HepG2 (cell line): Measurements from ENCODE around the gene CIAPIN1. TPM values are rescaled to one million over a fixed set of nuclear protein-coding genes. Genes with fewer than 3 reads are reported as not detected.

Experiments used
- CREM ChIP-seq, 2 experiments: sonication (generic) in 1 of 2; formaldehyde crosslinking in 1 of 2; IDR thresholded peaks; 2 replicates each; pipeline versions ENCODE4 v1.4.0 to v1.6.1; 2016 to 2020; ENCODE audit warnings: antibody characterized with exemption in 1 of 2, mild to moderate bottlenecking in 1 of 2, missing genetic modification reagents in 1 of 2
- MEIS1 ChIP-seq: sonication (generic); formaldehyde crosslinking; IDR thresholded peaks from 2 replicates; pipeline ENCODE4 v1.9.0; 2021; ENCODE audit warnings: mild to moderate bottlenecking, missing genetic modification reagents, moderate library complexity, borderline replicate concordance
- NFYC ChIP-seq: IDR thresholded peaks from 2 replicates; pipeline ENCODE4 v1.6.1; 2016; ENCODE audit warnings: missing genetic modification reagents, missing compliant biosample characterization
- NONO ChIP-seq, 2 experiments: fragments of 450-650 bp in 1 of 2; sonication (generic) in 1 of 2; formaldehyde crosslinking in 1 of 2; IDR thresholded peaks in 1 of 2; conservative IDR thresholded peaks in 1 of 2; 2 replicates each; pipeline versions ENCODE4 v1.6.1 to v1.8.0; 2017 to 2022; ENCODE audit warnings: mild to moderate bottlenecking in 1 of 2, missing genetic modification reagents in 1 of 2, moderate library complexity in 1 of 2
- POGZ ChIP-seq: sonication (generic); formaldehyde crosslinking; IDR thresholded peaks from 2 replicates; pipeline ENCODE4 v1.4.0; 2020; ENCODE audit warnings: mild to moderate bottlenecking, missing genetic modification reagents
- RBM39 ChIP-seq: fragments of 200-400 bp; formaldehyde crosslinking; IDR thresholded peaks from one replicate; pipeline ENCODE4 v1.6.1; 2018; ENCODE audit warnings: antibody characterized with exemption, mild to moderate bottlenecking, low read depth, low read length; ENCODE audit not compliant: poor library complexity, severe bottlenecking
- RFX3 ChIP-seq: IDR thresholded peaks from 2 replicates; pipeline ENCODE4 v1.6.1; 2016; ENCODE audit warnings: missing biosample characterization, missing genetic modification reagents
- SOX13 ChIP-seq, 3 experiments: fragments of 450-650 bp in 1 of 3; sonication (generic) in 1 of 3; formaldehyde crosslinking in 1 of 3; IDR thresholded peaks in 2 of 3; conservative IDR thresholded peaks in 1 of 3; 2 replicates each; pipeline versions ENCODE4 v1.5.0 to v1.6.1; 2016 to 2020; ENCODE audit warnings: antibody characterized with exemption in 1 of 3, mild to moderate bottlenecking in 1 of 3, missing compliant biosample characterization in 1 of 3, missing genetic modification reagents in 1 of 3, moderate library complexity in 1 of 3
- ZKSCAN5 ChIP-seq: sonication (generic); formaldehyde crosslinking; IDR thresholded peaks from 2 replicates; pipeline ENCODE4 v1.5.1; 2020; ENCODE audit warnings: mild to moderate bottlenecking, missing genetic modification reagents
- ZMAT3 ChIP-seq: sonication (generic); formaldehyde crosslinking; conservative IDR thresholded peaks from 2 replicates; pipeline ENCODE4 v1.7.0; 2021; ENCODE audit warnings: missing genetic modification reagents
- ZNF282 ChIP-seq: fragments of 450-650 bp; IDR thresholded peaks from 2 replicates; pipeline ENCODE4 v1.6.1; 2018; ENCODE audit not compliant: partially characterized antibody
- ZNF530 ChIP-seq: sonication (generic); formaldehyde crosslinking; IDR thresholded peaks from 2 replicates; pipeline ENCODE4 v1.5.0; 2020; ENCODE audit warnings: low read depth, mild to moderate bottlenecking, missing genetic modification reagents
- ZNF567 ChIP-seq: sonication (generic); formaldehyde crosslinking; IDR thresholded peaks from 2 replicates; pipeline ENCODE4 v1.8.1; 2023; ENCODE audit warnings: mild to moderate bottlenecking, missing genetic modification reagents, borderline replicate concordance
- ZNF614 ChIP-seq: IDR thresholded peaks from 2 replicates; pipeline ENCODE4 v1.6.1; 2018; ENCODE audit warnings: missing biosample characterization, missing genetic modification reagents, inconsistent platforms, borderline replicate concordance
- polyA plus RNA-seq, 8 experiments: library from polyadenylated mRNA; depleted of rRNA in 3 of 8; stranded (reverse) in 7 of 8; unstranded in 1 of 8; fragments of >200 nt; fragmentation: Illumina TruSeq in 4 of 8; extraction: Trizol in 4 of 8; gene quantifications; 2 replicates each; pipeline versions ENCODE4 v1.2.1 to v1.2.3, GENCODE V29; 2011 to 2016; ENCODE audit warnings: low read depth in 4 of 8, missing spikeins in 1 of 8, mixed read lengths in 1 of 8; ENCODE audit not compliant: insufficient read depth in 1 of 8
- total RNA-seq, 5 experiments: library from RNA; depleted of rRNA; stranded (reverse); fragments of >200 nt; fragmentation: Illumina TruSeq; extraction: Trizol; gene quantifications; 2 replicates each; pipeline ENCODE4 v1.2.3, GENCODE V29; 2016; ENCODE audit warnings: low read depth in 1 of 5
- TF ChIP-seq, protein P1 (sequence below): IDR thresholded peaks from 2 replicates; pipeline ENCODE4 v1.6.1; 2016; ENCODE audit warnings: missing genetic modification reagents, missing compliant biosample characterization
- TF ChIP-seq, protein P2 (sequence below): sonication (generic); formaldehyde crosslinking; conservative IDR thresholded peaks from 2 replicates; pipeline ENCODE4 v1.8.1; 2023; ENCODE audit warnings: missing genetic modification reagents
- TF ChIP-seq, protein P3 (sequence below): sonication (generic); formaldehyde crosslinking; IDR thresholded peaks from 2 replicates; pipeline ENCODE4 v1.9.0; 2022; ENCODE audit warnings: missing genetic modification reagents, mild to moderate bottlenecking, borderline replicate concordance
- TF ChIP-seq, protein P4 (sequence below): sonication (generic); formaldehyde crosslinking; IDR thresholded peaks from 2 replicates; pipeline ENCODE4 v1.5.1; 2020; ENCODE audit warnings: missing genetic modification reagents, mild to moderate bottlenecking, borderline replicate concordance

CIAPIN1 gene
- total and polyA plus RNA-seq, 2 of the 13 experiments (the other 11 are each of a cell fraction or from before 2014, with no cell fraction given) = 69.3 to 89.7 TPM

DNA sequence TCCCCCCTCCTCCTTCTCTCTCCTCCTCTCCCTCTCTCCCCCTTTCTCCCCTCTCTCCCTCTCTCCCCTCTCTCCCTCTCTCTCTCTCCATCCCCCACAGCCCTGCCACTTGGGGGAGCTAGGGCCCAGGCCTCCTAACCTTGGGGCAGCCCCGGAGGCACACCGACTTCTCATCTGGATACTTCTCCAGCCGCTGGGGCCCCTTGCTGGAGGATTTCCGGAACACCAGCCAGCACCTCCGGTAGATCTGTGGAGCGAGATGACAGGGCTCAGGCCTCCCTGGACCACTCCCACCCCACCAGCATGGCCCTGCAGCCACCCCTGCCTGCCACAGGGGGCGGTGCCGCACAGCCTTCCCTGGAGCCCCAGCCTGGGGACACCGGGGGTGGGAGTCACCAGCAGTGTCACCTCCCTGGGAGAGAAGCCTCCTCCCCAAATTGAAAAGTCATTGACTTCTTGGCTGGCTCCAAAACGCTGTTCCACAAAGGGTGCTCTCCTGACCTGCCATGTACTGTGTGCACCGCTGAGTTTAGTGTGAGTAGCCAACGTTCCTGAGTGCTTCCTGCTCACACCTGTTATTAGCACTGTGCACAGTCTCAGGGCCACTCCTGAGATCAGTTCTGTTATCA, 28.6 kb upstream of the CIAPIN1 start (continued):
- peak; percentile 47; the same call in 1 of the 2 replicates for TF ChIP-seq ZKSCAN5 (CRISPR knock-in tag)
- TF ChIP-seq CREM (IDR thresholded peaks at IDR 0.05) = no peak
- no peak for TF ChIP-seq CREM (CRISPR knock-in tag; IDR thresholded peaks at IDR 0.05)
- TF ChIP-seq ZNF567 (CRISPR knock-in tag) = no peak
- peak; percentile 63 for TF ChIP-seq RBM39
- no peak for TF ChIP-seq ZNF614 (CRISPR knock-in tag)
- TF ChIP-seq NFYC (CRISPR knock-in tag) = no peak
- TF ChIP-seq NONO (IDR thresholded peaks at IDR 0.05) = no peak
- TF ChIP-seq NONO (CRISPR knock-in tag; conservative IDR thresholded peaks at IDR 0.05) = peak; percentile 61; the same call in 1 of the 2 replicates
- TF ChIP-seq POGZ = no peak
- TF ChIP-seq MEIS1 (CRISPR knock-in tag) = no peak
- no peak for TF ChIP-seq ZNF530 (CRISPR knock-in tag)
- no peak for TF ChIP-seq ZMAT3 (CRISPR knock-in tag)
- TF ChIP-seq, protein P1, sequence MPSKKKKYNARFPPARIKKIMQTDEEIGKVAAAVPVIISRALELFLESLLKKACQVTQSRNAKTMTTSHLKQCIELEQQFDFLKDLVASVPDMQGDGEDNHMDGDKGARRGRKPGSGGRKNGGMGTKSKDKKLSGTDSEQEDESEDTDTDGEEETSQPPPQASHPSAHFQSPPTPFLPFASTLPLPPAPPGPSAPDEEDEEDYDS (CRISPR knock-in tag) = no peak
- TF ChIP-seq, protein P2, sequence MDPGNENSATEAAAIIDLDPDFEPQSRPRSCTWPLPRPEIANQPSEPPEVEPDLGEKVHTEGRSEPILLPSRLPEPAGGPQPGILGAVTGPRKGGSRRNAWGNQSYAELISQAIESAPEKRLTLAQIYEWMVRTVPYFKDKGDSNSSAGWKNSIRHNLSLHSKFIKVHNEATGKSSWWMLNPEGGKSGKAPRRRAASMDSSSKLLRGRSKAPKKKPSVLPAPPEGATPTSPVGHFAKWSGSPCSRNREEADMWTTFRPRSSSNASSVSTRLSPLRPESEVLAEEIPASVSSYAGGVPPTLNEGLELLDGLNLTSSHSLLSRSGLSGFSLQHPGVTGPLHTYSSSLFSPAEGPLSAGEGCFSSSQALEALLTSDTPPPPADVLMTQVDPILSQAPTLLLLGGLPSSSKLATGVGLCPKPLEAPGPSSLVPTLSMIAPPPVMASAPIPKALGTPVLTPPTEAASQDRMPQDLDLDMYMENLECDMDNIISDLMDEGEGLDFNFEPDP (CRISPR knock-in tag) = no peak
- TF ChIP-seq, protein P3, sequence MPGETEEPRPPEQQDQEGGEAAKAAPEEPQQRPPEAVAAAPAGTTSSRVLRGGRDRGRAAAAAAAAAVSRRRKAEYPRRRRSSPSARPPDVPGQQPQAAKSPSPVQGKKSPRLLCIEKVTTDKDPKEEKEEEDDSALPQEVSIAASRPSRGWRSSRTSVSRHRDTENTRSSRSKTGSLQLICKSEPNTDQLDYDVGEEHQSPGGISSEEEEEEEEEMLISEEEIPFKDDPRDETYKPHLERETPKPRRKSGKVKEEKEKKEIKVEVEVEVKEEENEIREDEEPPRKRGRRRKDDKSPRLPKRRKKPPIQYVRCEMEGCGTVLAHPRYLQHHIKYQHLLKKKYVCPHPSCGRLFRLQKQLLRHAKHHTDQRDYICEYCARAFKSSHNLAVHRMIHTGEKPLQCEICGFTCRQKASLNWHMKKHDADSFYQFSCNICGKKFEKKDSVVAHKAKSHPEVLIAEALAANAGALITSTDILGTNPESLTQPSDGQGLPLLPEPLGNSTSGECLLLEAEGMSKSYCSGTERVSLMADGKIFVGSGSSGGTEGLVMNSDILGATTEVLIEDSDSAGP (CRISPR knock-in tag) = peak; percentile 58; the same call in 1 of the 2 replicates
- TF ChIP-seq, protein P4, sequence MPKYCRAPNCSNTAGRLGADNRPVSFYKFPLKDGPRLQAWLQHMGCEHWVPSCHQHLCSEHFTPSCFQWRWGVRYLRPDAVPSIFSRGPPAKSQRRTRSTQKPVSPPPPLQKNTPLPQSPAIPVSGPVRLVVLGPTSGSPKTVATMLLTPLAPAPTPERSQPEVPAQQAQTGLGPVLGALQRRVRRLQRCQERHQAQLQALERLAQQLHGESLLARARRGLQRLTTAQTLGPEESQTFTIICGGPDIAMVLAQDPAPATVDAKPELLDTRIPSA = no peak
- no peak for TF ChIP-seq SOX13 (IDR thresholded peaks at IDR 0.05)
- 0 out of 4 replicates have a peak, but pooled peaks of 1 of the 2 experiments have one; percentile 11 for TF ChIP-seq SOX13 (CRISPR knock-in tag; conservative IDR thresholded peaks at IDR 0.05 in 1 of 2, IDR thresholded peaks at IDR 0.05 in 1 of 2)
- no peak for TF ChIP-seq ZNF282
- TF ChIP-seq RFX3 (CRISPR knock-in tag) = no peak
- TF ChIP-seq, all 625 proteins: peak for 57
